Ovary (tissue), 9 donors: Measurements from ENCODE around the gene GTF2IRD1. TPM values are rescaled to one million over a fixed set of nuclear protein-coding genes. Genes with fewer than 3 reads are reported as not detected.
"Not testable (repeated sequence)": the region's sequence is repeated elsewhere in the genome, so short reads cannot be mapped to it uniquely, and the experiment has no call there.

Experiments used
- DNase-seq, 5 donors: peaks; one replicate each; pipeline ENCODE4 v3.0.0-alpha.2; 2019 to 2020
- H3K27ac ChIP-seq, 2 donors: fragments of 200-600 bp; one replicate each; pipeline versions ENCODE4 v1.5.1 to v1.8.0; 2019 to 2022
- H3K27me3 ChIP-seq: fragments of 200-600 bp; one replicate; pipeline ENCODE4 v1.8.0; 2022
- H3K36me3 ChIP-seq: fragments of 200-600 bp; sonication (generic); one replicate; pipeline ENCODE4 v1.5.1; 2019
- H3K4me1 ChIP-seq: one replicate; pipeline ENCODE4 v1.8.1; 2013; ENCODE audit warnings: mild to moderate bottlenecking, moderate library complexity; ENCODE audit not compliant: insufficient read depth
- H3K4me3 ChIP-seq: fragments of 200-600 bp; sonication (generic); one replicate; pipeline ENCODE4 v1.5.1; 2017
- H3K9me3 ChIP-seq, 2 donors: fragments of 200-600 bp in 1 of 2; sonication (generic) in 1 of 2; one replicate each; pipeline versions ENCODE4 v1.5.1 to v1.8.1; 2013 to 2019; ENCODE audit warnings: mild to moderate bottlenecking in 1 of 2, moderate library complexity in 1 of 2
- CTCF ChIP-seq, 3 donors: fragments of 450-650 bp in 2 of 3; fragments of 200-600 bp in 1 of 3; IDR thresholded peaks; one replicate each; pipeline versions ENCODE4 v1.5.1 to v1.8.0; 2016 to 2022; ENCODE audit warnings: antibody characterized with exemption in 3 of 3, mild to moderate bottlenecking in 1 of 3
- EP300 ChIP-seq: sonication (generic); formaldehyde crosslinking; IDR thresholded peaks from one replicate; pipeline ENCODE4 v1.6.1; 2017; ENCODE audit warnings: antibody characterized with exemption
- POLR2A ChIP-seq: fragments of 450-650 bp; IDR thresholded peaks from one replicate; pipeline ENCODE4 v1.6.1; 2017; ENCODE audit warnings: antibody characterized with exemption, mild to moderate bottlenecking, moderate library complexity
- WGBS, 3 donors: extraction: QIAGEN DNeasy Blood & Tissue Kit in 1 of 3; methylation state at CpG; one replicate each; pipeline versions ENCODE4 v1.1.5 to v1.1.7; 2013 to 2017; 5-methylcytosine and 5-hydroxymethylcytosine counted together
- intact Hi-C, 4 donors: fragments of 100-400 bp; cut with DNase I; formaldehyde crosslinking; loops; one replicate each; pipeline versions ENCODE4 v1.11.0 to v1.15.1; 2022 to 2023
- polyA plus RNA-seq, 2 donors: library from polyadenylated mRNA; stranded (reverse); fragments of 200-250 nt in 1 of 2; fragments of 350-450 nt in 1 of 2; fragmentation: Illumina TruSeq in 1 of 2; extraction: RNeasy Lipid Tissue Mini Kit (QIAGEN cat#74804) in 1 of 2; gene quantifications; one replicate each; pipeline ENCODE4 v1.2.3, GENCODE V29; 2013 to 2014
- total RNA-seq, 7 donors: library from RNA; depleted of rRNA in 2 of 7; stranded (reverse); fragments of >200 nt in 2 of 7; fragmentation: NEBNext Ultra II Directional in 3 of 7; extraction: Animal tissue kit (Norgen Biotek cat#: 25700) in 3 of 7; gene quantifications; one replicate each; pipeline versions ENCODE4 v1.1.0 to v1.2.4, GENCODE V29; 2016 to 2023
- donor health status: DM: no; HTN: no; CAD: no; lungs with moderate emphysema.
- donor health status: DM: no; HTN: no; CAD: no.
- donor health status: Bipolar disorder and iron deficiency.
- donor health status: DM: yes; HTN: yes; CAD: no.
- donor health status: DM: no; HTN: no; CAD: no.
- donor health status: DM: yes; HTN: yes; CAD: no.

GTF2IRD1 gene
- total and polyA plus RNA-seq, 9 donors, result 12.0 to 39.0 (median 28.0) TPM

GRCh38 chr7:74535951-74536356 is 82.2 kb downstream of the GTF2IRD1 start:
- Histone ChIP-seq H3K36me3 (no peaks in the 10 kb centered on the region), H3K4me1 (no peaks in the 10 kb centered on the region), H3K9me3 (no peaks in the 10 kb centered on the region), H3K4me3 (no peak overlapping the region), H3K27ac (no peak overlapping the region), H3K27me3 (no peaks in the 10 kb centered on the region)
- TF ChIP-seq CTCF (IDR thresholded peaks at IDR 0.05) (no peak), EP300 (no peak), POLR2A (no peak)
- intact Hi-C loops, result no loop called here
- 58 to 66% (median 59%) methylated on average over 13 of the region's 13 CpGs for WGBS, 3 donors
- no peak for DNase-seq

DNA sequence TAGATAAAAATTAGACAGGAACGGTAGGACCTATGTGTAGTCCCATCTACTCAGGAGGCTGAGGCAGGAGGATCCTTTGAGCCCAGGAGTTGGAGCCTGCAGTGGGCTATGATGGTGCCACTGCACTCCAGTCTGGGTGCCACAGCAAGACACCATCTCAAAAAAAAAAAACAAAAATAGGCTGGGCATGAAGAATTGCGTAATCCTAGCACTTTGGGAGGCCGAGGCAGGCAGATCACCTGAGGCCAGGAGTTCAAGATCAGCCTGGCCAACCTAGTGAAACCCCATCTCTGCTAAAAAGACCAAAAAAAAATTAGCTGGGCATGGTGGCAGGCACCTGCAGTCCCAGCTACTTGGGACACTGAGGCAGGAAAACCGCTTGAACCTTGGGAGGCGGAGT is 88.2 kb downstream of the GTF2IRD1 start:
- 79 to 91% (median 88%) methylated on average over 5 of the region's 5 CpGs for WGBS, 3 donors
- H3K27me3 ChIP-seq, DNase-seq, H3K4me1 ChIP-seq, H3K9me3 ChIP-seq, H3K4me3 ChIP-seq, H3K27ac ChIP-seq, H3K36me3 ChIP-seq: not testable (repeated sequence)
- intact Hi-C loops, result loop anchor here in 1 of 4 donors (10.0 kb wide), 1 partner anchor 117 kb away; no protein-coding TSS in a partner anchor

- Histone ChIP-seq H3K4me3 (no peak overlapping the region), H3K4me1 (no peaks in the 10 kb centered on the region), H3K27me3 (no peaks in the 10 kb centered on the region), H3K9me3 (no peaks in the 10 kb centered on the region), H3K27ac (no peak overlapping the region), H3K36me3 (no peaks in the 10 kb centered on the region)
- TF ChIP-seq POLR2A, result no peak
- no peak for TF ChIP-seq EP300
- TF ChIP-seq CTCF (IDR thresholded peaks at IDR 0.05), result no peak
- peak in 1 of 5 donors; percentile 40 for DNase-seq
- intact Hi-C loops, result loop anchor here in 1 of 4 donors (10.0 kb wide), 1 partner anchor 118 kb away; no protein-coding TSS in a partner anchor
- WGBS, 3 donors, result 83 to 85% (median 85%) methylated on average over 9 of the region's 9 CpGs
These were observed 88.9 kb downstream of the GTF2IRD1 start for GRCh38 chr7:74542558-74543117.

- TF ChIP-seq CTCF (IDR thresholded peaks at IDR 0.05) (no peak), POLR2A (no peak)
- H3K36me3 ChIP-seq, result no peaks in the 10 kb centered on the region
- H3K9me3 ChIP-seq, result no peaks in the 10 kb centered on the region
- H3K27ac ChIP-seq, result no peak overlapping the region
- no peak for DNase-seq
- no peak overlapping the region for H3K4me3 ChIP-seq
- no peaks in the 10 kb centered on the region for H3K4me1 ChIP-seq
- intact Hi-C loops, result loop anchor here in 1 of 4 donors (10.0 kb wide), 1 partner anchor 120 kb away; no protein-coding TSS in a partner anchor
- no peaks in the 10 kb centered on the region for H3K27me3 ChIP-seq
- WGBS, 3 donors, result 73 to 78% (median 76%) methylated on average over 12 of the region's 12 CpGs
These were observed 91.2 kb downstream of the GTF2IRD1 start for GRCh38 chr7:74544706-74545469.

DNA sequence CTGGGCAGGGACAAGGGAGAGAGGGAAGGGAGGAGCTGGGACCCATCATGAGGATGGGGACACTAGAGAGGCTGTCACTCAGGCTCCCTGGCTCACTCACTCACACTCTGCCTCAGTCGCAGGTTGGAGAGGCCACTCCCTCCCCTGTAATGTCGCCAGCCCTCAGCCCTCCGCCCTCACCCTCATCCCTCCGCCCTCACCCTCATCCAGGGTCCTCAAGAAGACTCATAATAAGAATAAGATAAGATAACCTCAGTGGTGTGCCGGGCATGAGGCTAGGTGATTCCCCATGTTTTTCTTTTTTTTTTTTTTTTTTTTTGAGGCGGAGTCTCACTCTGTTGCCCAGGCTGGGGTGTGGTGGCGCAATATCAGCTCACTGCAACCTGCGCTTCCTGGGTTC is 92.2 kb downstream of the GTF2IRD1 start:
- whole genome bisulfite sequencing, 3 donors, result 93 to 95% (median 93%) methylated on average over 8 of the region's 8 CpGs
- H3K9me3 ChIP-seq, result no peaks in the 10 kb centered on the region
- no peak for DNase-seq
- no peaks in the 10 kb centered on the region for H3K4me1 ChIP-seq
- TF ChIP-seq POLR2A, result no peak
- no peak for TF ChIP-seq EP300
- no peak for TF ChIP-seq CTCF (IDR thresholded peaks at IDR 0.05)
- no peak overlapping the region for H3K4me3 ChIP-seq
- H3K27me3 ChIP-seq, result no peaks in the 10 kb centered on the region
- H3K36me3 ChIP-seq, result no peaks in the 10 kb centered on the region
- H3K27ac ChIP-seq, result no peak overlapping the region
- intact Hi-C loops, result loop anchor here in 1 of 4 donors (10.0 kb wide), 1 partner anchor 121 kb away; no protein-coding TSS in a partner anchor

DNA sequence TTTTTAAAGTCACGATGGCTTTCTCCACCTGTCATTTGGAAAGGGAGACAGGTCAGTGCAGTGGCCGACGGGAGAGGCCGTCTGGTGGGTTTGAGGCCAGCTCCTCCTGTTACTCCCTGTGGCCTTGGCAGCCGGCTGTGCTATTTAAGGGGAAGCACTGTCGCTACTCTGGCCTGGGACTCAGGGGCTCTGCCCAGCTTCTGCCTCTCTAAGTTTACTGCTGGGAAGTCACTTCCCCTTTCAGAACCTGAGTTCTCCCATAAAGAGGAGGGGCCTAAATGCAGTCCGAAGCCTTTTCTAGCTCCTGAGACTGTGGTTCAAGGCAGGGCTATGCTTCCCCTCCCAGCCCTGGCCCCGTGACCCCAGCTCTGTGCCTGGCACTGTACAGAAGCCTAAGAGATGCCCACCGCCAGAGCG is 99.9 kb downstream of the GTF2IRD1 start:
- H3K9me3 ChIP-seq, H3K36me3 ChIP-seq, intact Hi-C loops, H3K27ac ChIP-seq, H3K4me1 ChIP-seq, DNase-seq, H3K4me3 ChIP-seq, H3K27me3 ChIP-seq: not testable (repeated sequence)
- WGBS, 3 donors, result 76 to 86% (median 86%) methylated on average over 9 to 10 of the region's 10 CpGs
